Measurements from ENCODE around the gene PLCB1.

PLCB1 gene

DNA sequence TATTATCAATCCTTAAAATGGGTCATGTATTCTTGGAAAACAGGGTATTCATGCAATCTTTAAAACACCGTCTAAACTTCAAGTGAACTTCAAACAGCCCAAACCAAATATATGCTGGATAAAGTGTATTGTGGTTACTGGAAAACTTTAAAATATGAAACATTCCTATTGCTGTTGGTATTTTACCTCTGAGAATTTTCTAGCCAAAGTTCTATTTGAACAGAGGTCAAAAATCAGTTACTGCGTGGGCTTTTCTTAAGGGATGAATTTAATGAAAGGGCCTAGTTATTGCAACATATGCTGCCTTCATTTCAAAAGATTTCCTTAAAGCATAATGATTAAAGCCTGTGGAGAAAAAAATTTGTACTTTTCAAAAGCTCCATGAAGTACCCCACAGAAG lies 436.0 kb downstream of the PLCB1 start:
- DNase-seq: no peak

DNA sequence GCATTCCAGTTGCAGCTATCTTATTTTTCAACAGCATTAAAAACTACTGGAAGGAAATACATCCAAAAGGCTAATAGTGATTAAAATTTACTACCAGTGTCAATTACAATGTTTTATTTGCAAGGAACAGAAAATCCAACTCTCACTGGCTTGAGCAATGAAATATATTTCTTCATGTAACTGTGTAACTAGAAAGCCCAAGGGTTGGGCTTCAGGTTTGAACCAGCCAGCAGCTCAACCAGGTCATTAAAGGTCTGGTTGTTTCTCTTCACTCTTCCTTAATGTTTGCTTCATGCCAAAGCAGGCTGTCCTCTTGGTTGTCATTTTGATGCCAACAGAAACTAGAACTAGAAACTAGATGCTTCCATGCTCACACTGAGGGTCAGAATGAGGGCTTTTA lies 437.7 kb downstream of the PLCB1 start:
- no peak for DNase-seq

DNA sequence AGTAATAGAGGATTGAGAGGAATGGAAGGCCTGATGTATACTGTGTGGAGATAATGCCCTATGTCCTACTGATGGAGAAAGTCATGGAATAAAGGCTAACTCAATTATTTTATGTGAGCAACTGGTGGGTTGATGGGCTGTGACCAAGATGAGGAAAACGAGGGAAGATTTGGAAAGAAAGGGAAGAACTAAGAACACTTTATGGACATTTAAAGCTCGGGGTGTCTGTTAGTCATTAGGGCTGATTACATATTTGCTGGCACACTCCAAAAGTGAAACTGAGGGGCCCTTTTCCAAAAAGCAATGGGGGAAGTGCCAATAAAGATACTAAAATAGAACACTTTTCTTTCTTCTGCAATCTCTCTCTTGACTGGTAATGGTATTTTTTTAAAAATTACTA lies 439.5 kb downstream of the PLCB1 start:
- no peak for DNase-seq

DNA sequence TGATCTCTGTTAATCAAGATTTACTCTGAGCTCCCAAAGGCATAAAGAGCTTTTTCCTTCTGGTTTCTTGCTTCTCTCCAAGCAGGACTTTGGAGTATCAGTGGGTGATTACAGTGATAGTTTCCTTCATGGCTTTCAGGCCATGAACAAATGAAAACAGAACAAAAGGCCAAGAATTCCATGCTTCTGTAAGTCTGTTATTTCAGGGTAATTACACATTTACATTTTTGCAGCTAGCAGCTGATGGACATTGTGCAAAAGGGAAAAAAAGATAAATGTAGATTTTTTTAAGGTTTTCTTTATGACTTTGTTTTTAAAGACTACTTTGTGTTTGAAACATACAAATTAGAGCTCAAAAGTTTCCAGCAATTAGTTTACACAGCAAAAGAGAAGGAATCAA lies 441.6 kb downstream of the PLCB1 start:
- DNase-seq: no peak

DNA sequence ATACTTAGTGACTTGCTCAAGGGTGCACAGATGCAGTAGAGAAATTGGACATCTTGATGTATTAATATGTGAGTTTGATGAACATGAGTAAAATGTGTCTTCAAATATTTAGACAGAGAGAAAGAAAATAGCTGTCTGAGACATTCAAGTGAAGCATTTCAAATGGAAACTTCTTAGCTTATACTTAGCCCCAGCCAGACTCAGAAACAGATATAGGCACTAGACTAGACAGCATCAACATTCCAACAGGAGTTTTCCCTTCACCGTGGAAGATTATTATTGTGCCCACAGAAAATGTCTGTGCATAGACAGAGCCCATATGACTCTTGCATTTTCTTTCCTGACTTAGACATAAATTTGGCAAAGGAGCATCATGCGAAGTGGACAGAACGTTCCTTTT lies 443.0 kb downstream of the PLCB1 start:
- DNase-seq: no peak

DNA sequence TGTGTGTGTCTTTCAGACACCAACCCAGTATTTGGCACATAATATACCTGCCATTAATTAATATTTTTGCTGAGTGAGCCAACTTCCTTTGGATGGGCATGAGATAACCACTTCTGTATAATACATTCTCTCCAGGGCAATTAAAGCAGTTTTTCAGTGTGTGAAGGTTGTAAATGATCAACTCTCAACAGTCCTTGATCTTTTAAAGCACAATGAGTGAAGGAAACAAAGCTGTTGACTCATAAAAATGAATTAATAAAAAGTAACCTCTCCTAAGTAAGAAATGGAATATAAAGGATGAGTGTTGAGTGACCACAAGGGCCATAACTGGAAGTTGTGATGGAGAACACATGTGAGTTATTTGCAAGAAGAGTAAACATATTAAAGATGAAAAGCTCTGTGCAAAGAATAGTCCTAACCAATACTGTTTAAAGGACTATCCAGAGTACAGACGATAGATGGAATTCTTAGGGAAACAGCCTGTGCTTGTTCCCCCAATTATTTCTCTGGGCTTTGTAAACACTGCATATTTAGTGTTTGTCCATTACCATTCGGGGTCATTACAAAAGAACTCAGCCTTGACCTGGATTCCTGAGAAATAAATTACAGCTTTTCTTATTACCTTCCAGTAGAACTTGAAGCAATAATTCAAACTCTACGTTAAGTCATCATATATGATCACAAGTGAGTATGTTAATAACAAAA lies 446.2 kb downstream of the PLCB1 start:
- DNase-seq: no peak

DNA sequence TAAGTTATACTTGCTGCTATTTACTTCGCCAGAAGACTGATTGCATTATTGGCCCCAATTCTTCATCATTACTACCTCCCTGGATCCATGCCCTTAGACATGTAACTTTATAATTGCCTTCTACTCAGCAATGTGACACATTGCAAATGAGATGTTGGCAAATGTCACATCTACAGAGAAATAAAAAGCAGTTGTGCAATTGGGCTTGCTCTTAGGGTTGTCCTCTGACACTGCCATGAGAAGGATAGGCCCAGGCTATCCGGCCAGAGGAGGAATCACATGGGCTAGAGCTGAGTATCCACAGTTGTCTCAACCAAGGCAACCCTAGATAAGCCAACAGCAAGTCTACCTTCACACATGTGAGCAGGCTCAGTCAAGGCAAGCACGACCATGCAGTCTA lies 447.0 kb downstream of the PLCB1 start:
- DNase-seq: no peak

DNA sequence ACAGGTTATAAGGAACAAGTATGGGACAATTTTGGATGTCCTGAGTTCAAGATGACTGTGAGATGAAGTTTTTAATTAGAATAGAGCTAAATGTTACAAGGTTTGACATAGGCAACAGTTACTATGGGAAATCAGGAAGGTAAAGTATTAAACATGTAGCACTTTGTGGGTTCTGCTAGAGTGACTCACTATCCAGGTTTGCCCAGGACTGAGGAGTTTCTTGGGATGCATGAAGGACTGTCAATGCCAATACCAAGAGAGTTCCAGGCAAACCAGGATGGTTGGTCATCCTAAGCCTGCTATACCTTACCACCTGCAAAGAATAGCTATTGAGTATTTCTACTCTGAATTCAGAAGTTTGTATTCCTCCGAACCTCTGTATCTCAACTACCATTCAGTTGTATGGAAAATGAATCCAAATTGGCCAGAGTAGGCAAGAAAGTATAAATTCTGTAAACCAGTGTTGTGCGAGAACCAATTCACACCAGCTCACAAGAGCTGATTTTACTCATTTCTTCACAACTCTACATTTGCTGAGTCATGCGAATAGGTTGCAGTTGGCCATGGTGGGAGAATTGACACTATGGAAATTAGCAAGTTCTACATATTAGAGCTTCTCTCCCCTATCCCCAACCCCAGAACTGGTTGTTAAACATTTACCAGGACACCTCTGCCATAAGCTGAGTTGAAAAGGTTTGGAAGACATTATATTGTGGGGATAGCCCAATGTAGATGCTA lies 449.5 kb downstream of the PLCB1 start:
- no peak for DNase-seq

DNA sequence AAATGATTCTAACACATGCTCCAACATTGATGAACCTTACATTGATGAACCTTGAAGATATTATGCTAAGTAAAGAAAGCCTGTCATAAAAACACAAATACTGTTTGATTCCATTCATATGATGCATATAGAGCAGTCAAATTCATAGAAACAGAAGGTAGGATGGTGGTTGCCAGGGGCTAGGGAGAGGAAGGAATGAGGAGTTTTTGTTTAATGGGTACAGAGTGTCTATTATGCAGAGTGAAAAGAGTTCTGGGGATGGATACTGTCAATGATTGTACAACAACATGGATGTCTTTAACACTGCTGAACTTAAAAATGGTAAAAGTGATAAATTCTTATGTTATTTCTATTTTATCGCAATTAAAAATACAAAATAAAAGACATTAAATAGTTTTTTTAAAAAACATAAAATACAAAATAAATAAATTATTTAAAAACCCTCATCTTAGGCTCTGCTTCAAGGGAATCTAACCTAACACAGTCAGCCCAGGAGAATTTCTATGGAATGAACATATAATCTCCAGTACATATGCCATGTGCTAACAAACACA lies 451.0 kb downstream of the PLCB1 start:
- DNase-seq: no peak

DNA sequence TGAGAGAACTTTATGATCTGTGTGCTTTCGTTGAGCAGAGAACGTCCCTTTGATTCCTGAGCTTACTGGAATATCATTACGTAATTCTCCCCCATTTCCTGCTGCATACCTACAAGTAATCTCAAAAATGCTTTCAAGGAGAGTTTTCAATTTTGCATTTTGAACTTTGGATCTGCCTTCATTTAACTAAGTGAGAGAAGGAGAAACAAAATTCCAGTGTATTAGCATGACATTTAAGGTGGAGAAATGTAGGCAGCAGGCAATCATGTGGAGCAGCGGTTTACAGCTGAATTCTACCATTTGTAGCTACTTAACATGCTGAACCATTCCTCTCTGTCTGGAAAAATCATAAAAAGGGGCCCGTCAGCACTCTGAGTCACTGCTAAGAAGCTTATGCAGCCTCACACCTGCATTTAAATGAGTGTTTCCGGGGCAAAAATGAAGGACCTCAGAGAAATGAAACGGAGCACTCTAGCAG lies 451.5 kb downstream of the PLCB1 start:
- DNase-seq: no peak

DNA sequence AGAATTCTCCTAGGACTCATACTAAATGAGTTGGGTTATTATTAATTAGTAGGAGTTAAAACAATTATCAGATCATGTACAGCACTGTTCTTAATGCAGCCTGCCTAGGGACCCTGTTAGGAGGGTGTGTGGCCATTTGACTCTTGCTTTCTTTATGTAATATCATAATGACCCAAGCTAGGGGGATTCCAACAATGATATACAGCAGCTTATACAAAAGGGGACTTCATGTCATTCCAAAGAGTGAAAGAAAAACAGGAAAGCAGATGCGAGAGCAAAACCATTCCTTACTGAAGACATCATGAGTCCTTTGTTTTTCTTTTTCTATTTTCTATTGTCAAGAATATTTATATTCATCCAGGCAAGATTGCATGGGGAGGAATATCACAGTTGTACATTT lies 455.2 kb downstream of the PLCB1 start:
- DNase-seq: no peak

DNA sequence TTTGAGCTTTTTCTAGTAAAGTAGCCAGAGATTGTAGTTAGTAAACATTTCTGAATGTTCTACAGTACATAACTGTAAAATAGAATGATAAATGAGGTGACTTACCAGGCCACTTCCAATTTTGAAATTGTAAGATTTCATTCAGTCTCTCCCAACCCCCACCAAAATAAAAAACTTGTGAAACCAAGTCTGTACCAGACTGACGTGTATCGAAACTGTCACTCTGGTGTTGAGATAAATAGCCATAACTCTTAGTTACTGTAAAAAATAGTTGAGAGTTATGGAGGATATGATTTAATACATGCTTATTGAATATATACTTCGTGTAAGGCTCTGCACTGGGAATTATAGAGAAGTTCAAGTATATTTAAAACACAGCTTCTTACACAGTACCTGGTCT lies 455.7 kb downstream of the PLCB1 start:
- DNase-seq: no peak

DNA sequence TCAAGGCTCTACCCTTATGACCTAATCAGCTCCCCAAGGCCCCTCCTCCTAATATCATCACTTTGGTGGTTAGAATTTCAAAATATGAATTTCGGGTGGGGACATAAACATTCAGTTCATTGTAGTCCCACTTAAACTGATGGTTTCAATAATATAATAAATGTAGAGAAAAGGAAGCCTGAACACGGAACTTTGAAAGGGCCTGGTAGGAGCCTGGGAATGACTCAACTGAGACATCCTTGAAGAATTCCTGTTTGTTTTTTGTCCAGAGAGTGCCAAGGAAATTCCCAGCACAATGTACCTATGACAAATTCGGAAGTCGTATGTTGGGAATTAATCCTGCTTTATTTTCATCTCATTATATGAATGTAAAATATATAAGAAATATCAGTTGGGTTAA lies 457.9 kb downstream of the PLCB1 start:
- DNase-seq: no peak

DNA sequence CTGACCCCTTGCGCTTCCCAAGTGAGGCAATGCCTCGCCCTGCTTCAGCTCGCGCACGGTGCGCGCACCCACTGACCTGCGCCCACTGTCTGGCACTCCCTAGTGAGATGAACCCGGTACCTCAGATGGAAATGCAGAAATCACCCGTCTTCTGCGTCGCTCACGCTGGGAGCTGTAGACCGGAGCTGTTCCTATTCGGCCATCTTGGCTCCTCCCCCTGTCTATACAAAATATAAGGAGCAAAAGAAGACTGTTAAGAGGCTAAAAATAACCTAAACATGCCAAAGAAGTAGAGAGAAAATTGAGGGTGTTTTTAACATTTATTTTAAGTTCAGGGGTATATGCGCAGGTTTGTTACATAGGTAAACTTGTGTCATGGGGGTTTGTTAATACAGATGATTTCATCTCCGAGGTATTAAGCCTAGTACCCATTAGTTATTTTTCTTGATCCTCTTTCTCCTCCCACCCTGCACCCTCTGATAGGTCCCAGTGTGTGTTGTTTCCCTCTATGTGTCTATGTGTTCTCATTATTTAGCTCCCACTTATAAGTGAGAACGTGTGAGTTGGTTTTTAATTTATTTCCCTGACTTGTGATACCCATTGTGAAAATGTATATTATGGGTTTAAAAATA lies 469.0 kb downstream of the PLCB1 start:
- peak; percentile 78 for DNase-seq

DNA sequence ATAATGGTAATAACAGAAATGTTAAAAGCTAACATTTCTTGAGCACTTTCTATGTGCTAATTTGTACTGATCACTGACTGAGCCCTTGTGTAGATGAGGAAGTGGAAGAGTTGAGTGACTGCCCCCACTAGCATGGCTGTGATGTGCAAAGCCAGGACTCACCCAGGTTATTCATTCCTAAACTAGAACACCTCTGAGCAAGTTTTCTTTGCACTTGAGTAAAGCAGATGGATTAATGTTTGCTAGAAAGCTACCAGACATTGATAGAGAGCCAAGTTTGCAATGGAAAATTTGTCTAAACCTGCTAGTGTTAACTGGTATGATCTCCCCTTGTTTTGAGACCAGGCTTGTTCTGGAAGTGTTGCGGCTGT lies 469.5 kb downstream of the PLCB1 start:
- peak; percentile 78 for DNase-seq

DNA sequence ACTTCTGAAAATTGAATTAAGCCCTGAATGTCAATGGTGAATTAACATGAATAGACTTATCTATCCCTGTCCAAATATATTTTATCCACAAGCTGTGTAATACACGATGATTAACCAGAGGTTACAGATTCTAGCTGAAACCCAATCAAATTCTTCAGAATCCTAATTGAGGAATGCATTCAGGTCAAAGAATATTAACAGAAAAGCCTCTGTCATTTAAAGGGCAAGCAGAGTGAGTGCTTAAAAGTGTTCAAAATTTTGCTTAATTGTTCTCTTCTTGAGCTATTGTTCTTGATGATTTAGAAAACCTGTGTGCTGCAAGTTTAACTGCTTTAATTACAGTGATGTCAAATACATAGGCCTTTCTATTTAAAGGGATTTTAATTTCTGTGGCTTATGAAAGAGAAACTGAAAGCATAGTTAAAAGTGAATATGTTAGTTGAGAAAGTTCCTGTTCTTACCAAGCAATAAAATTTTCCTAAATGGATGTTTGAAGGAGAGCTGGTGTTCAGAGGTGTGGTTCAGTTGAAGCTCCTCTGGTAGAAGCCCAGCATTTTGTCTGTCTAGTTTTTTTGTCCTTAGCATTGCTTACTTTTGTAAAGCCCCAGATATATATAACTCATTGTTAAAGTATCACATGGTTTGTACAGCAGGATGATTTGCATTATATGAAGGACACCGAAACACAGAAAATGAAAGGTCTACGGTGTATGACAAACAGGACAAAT lies 470.5 kb downstream of the PLCB1 start:
- no peak for DNase-seq

DNA sequence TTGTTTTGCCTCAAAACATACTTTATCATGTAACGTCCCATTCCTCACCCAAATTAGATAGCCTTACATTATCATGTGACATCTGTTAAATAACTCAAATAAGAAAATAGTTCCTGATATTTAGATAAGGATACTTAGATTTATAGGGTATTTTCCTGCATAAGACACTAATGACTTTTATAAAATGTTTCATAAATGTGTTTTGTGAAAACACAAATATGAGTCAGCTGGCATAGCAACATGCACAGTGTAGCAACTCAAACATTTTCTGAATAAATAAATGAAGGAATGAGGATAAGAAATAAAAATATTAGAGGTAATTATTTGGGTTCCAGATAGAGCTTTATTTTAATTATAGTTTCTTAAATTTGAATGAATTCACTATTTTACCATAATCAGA lies 476.4 kb downstream of the PLCB1 start:
- DNase-seq: no peak

DNA sequence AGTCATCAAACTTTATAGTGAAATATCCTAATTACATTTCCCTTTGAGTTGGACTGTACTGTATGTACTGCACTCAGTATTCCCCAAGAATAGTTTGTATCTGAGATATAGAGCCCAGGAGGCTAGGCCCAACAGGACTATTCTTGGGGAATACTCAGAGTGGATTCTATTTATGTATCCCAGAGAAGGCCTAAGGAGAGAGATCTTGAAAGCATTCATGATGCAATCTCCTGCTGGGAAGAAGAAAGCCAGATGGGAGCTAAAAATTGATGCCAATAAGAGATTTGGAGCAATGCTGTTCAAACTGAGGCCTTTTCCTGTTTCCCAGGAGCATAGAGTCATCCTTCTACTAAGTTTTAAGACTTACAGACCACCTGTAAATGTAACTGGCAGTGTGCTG lies 484.7 kb downstream of the PLCB1 start:
- no peak for DNase-seq

DNA sequence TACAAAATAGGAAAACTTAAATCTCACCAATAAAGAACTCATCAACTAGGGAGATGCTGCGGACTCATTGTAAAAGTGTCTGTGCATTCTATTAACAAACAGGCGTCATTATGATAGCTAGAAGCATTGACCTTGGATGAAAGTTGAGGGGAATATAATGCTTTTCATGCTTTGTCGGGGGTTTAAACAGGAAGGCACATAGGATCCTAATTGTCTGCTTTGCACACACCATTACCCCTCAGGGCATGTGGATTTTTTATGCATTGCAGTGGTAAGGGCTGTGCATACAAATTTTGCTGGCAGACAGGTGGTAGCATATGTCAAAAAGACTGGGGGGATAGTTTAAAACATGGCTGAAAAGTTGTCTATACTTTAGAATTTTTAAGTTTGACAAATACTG lies 488.9 kb downstream of the PLCB1 start:
- peak; percentile 55 for DNase-seq

DNA sequence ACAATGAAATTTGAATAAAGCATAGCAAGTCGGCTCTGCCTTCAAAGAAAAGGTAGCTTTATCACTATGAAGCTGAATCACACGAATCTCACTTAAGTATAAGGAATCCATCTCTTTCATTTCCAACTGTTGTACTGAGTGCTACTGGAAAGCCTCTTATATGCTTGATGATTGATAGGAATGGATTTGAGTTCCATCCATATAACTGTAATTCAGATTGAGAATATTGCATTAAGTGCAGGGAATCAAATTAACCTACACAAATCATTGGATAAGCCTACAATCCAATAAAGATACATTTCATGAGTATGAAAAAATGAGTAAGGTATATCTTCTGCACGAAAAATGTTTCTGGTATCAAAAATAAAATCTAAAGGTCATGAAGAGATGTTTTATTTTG lies 492.0 kb downstream of the PLCB1 start:
- DNase-seq: no peak

DNA sequence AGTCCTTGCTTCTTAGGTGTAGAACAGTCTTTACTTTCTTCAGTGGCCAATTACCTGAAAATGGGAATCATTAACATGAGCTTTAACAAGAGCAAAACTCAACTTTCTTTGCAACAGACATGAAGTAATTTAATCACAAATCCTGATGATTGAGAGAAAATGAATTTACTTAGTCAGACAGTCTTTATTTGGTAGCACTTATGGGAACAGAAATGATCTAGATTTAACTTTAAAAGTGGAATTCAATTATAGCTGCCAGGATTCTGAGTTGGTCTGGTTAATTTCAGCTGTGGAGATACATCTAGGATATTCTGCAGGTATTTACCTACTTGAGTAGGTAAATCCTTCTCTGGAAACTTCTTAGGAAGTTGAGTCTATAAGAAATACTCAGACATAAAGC lies 492.6 kb downstream of the PLCB1 start:
- no peak for DNase-seq

DNA sequence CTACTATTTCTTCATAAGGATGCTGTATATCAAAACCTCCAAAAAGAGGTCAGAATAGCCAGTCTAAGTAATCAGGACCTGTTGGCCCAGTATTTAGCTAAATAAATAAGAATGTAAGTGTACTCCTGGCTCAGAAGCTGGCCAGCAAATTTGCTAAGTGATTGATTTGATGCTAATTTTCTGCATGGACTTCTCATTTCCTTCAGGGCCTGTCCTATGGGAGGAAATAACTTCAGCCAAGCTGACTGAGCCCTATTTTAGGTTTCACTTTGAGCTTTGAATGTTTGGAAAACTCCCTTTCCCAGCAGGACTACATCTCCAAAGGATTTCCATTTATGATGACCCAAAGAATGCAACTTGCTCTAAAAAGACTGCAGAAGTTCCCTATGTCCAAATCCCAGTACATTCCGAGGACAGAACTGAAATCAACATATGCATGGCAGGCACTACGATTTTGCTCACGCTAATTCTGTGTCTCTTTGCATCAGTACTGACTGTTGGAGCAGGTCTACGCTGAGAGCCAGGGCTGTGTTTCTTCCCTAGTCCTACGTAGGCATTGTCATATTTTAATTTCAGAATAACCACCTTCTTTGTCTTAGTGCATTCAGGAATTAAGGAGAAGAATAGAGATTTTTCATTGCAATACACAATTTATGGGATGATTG lies 495.4 kb downstream of the PLCB1 start:
- no peak for DNase-seq

DNA sequence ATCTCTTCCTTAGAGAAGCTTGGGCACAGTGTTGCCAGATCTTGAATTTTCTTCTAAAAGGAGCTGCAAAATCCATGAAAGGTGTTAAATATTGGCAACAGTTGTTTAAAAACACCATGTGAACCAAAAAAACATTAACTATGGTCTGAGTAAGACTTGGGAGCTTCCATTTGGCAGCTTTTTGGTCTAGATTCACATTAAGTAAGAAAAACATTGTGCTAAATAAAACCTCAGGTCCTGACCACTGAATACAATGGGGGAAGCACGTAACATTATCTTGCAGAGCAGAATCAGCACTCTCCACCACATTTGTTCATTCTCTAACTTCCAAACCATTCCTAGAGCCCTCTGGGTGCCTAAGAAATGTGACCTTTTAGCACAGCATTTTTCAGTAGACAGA lies 499.2 kb downstream of the PLCB1 start:
- no peak for DNase-seq
